ENCODE data around the gene MGLL. TPM values are rescaled to one million over a fixed set of nuclear protein-coding genes. Genes with fewer than 3 reads are reported as not detected.
A peak's percentile ranks its signal among the peaks of the same experiment; 100 is the strongest.

The MGLL gene
- total and polyA plus RNA-seq, 8 donors: 3.3 to 11.4 (median 6.6) TPM

GRCh38 chr3:127762077-127762786 is 60.1 kb downstream of the MGLL start:
- no peaks in the 10 kb centered on the region for H3K36me3 ChIP-seq
- H3K4me3 ChIP-seq: no peak overlapping the region
- no peak for TF ChIP-seq CTCF (IDR thresholded peaks at IDR 0.05)
- ATAC-seq: peak in 3 of 4 donors; percentile 11 to 51 (median 19)
- intact Hi-C loops (cut with DNase I): no loop called here
- DNase-seq: no peak
- 45 to 46% methylated on average over 15 of the region's 15 CpGs for WGBS, 2 donors
- H3K27me3 ChIP-seq: no peaks in the 10 kb centered on the region
- H3K9me3 ChIP-seq: no peaks in the 10 kb centered on the region
- H3K27ac ChIP-seq: no peak overlapping the region
- no peak for FAIRE-seq
- H3K4me1 ChIP-seq: no peaks in the 10 kb centered on the region

GRCh38 chr3:127761441-127761801 is 60.9 kb downstream of the MGLL start:
- H3K27me3 ChIP-seq: no peaks in the 10 kb centered on the region
- no peak for DNase-seq
- WGBS, 2 donors: 73 to 77% methylated on average over 12 of the region's 12 CpGs
- H3K36me3 ChIP-seq: no peaks in the 10 kb centered on the region
- intact Hi-C loops (cut with DNase I): no loop called here
- no peaks in the 10 kb centered on the region for H3K9me3 ChIP-seq
- FAIRE-seq: no peak
- H3K27ac ChIP-seq: no peak overlapping the region
- no peaks in the 10 kb centered on the region for H3K4me1 ChIP-seq
- no peak for TF ChIP-seq CTCF (IDR thresholded peaks at IDR 0.05)
- peak in 2 of 4 donors; percentile 43 to 60 for ATAC-seq
- H3K4me3 ChIP-seq: no peak overlapping the region

- intact Hi-C loops (cut with DNase I): no loop called here
- ATAC-seq: no peak
- Histone ChIP-seq H3K27ac (no peak overlapping the region), H3K36me3 (no peaks in the 10 kb centered on the region), H3K27me3 (no peaks in the 10 kb centered on the region), H3K4me1 (no peaks in the 10 kb centered on the region), H3K9me3 (no peaks in the 10 kb centered on the region), H3K4me3 (no peak overlapping the region)
- 76 to 82% methylated on average over 13 of the region's 13 CpGs for WGBS, 2 donors
- TF ChIP-seq CTCF (IDR thresholded peaks at IDR 0.05): no peak
- DNase-seq: no peak
- no peak for FAIRE-seq
Measured at GRCh38 chr3:127760791-127761440, 61.4 kb downstream of the MGLL start.

GRCh38 chr3:127760361-127760760 is 62.0 kb downstream of the MGLL start:
- no peaks in the 10 kb centered on the region for H3K27me3 ChIP-seq
- 76 to 86% methylated on average over 14 of the region's 14 CpGs for WGBS, 2 donors
- no peak overlapping the region for H3K27ac ChIP-seq
- FAIRE-seq: no peak
- no peak for DNase-seq
- H3K4me3 ChIP-seq: no peak overlapping the region
- no peaks in the 10 kb centered on the region for H3K9me3 ChIP-seq
- no peaks in the 10 kb centered on the region for H3K36me3 ChIP-seq
- intact Hi-C loops (cut with DNase I): no loop called here
- no peaks in the 10 kb centered on the region for H3K4me1 ChIP-seq
- no peak for ATAC-seq
- TF ChIP-seq CTCF (IDR thresholded peaks at IDR 0.05): no peak

GRCh38 chr3:127759826-127760225 is 62.5 kb downstream of the MGLL start:
- no peak overlapping the region for H3K27ac ChIP-seq

More at GRCh38 chr3:127759826-127760225, 62.5 kb downstream of the MGLL start:
- H3K9me3 ChIP-seq: no peaks in the 10 kb centered on the region
- TF ChIP-seq CTCF (IDR thresholded peaks at IDR 0.05): no peak
- H3K4me1 ChIP-seq: no peaks in the 10 kb centered on the region
- 72 to 83% methylated on average over 8 of the region's 8 CpGs for WGBS, 2 donors
- intact Hi-C loops (cut with DNase I): no loop called here
- ATAC-seq (no peak), FAIRE-seq (no peak), DNase-seq (no peak)
- no peaks in the 10 kb centered on the region for H3K27me3 ChIP-seq
- no peak overlapping the region for H3K4me3 ChIP-seq
- H3K36me3 ChIP-seq: no peaks in the 10 kb centered on the region

Data from pancreas (tissue), 10 donors.